LNCaP clone FGC (cell line): ENCODE results near the gene SIRT7.

Experiments used
- DNase-seq: peaks from one replicate; pipeline ENCODE4 v3.0.0-alpha.2; 2011; ENCODE audit warnings: low read depth
- H3K4me3 ChIP-seq: 2 replicates; pipeline ENCODE4 v1.5.1; 2011; ENCODE audit warnings: mild to moderate bottlenecking, low read depth, low read length, control low read depth
- TF ChIP-seq, protein P1 (sequence below): IDR thresholded peaks from 2 replicates; pipeline ENCODE4 v1.5.1; 2012; ENCODE audit warnings: mild to moderate bottlenecking; ENCODE audit not compliant: control insufficient read depth, insufficient read depth; ENCODE audit errors: extremely low read depth

SIRT7 gene

GRCh38 chr17:81891303-81891552, 26.7 kb downstream of the SIRT7 start:
- H3K4me3 ChIP-seq, result peak overlapping the region; percentile 98
- no peak for DNase-seq
- TF ChIP-seq, protein P1, sequence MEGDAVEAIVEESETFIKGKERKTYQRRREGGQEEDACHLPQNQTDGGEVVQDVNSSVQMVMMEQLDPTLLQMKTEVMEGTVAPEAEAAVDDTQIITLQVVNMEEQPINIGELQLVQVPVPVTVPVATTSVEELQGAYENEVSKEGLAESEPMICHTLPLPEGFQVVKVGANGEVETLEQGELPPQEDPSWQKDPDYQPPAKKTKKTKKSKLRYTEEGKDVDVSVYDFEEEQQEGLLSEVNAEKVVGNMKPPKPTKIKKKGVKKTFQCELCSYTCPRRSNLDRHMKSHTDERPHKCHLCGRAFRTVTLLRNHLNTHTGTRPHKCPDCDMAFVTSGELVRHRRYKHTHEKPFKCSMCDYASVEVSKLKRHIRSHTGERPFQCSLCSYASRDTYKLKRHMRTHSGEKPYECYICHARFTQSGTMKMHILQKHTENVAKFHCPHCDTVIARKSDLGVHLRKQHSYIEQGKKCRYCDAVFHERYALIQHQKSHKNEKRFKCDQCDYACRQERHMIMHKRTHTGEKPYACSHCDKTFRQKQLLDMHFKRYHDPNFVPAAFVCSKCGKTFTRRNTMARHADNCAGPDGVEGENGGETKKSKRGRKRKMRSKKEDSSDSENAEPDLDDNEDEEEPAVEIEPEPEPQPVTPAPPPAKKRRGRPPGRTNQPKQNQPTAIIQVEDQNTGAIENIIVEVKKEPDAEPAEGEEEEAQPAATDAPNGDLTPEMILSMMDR, result no peak

- DNase-seq, result no peak
- TF ChIP-seq, protein P1, result no peak
- H3K4me3 ChIP-seq, result peak overlapping the region; percentile 98
Observed at GRCh38 chr17:81890447-81891302, 27.3 kb downstream of the SIRT7 start.

DNA sequence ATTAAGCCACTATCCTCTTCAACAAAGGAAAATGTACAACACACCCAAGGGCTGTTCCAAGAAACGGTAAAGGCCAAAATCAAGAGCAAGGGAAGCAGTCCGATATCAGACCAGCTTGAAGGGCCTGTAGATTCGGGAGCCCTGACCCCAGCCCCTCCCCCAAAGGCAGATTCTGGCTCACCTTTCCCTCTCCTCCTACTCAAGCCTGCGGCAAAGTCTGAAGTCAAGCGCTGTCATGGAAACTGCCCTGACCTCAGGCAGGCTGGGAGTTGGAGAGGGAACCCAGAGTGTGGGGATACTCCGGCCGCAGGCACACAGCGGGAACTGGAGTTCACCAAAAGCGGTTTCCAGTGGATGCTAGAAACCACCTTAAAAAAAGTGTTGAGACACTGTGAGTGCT, 28.4 kb downstream of the SIRT7 start:
- peak overlapping the region; percentile 98 for H3K4me3 ChIP-seq
- DNase-seq, result no peak
- TF ChIP-seq, protein P1, result no peak

DNA sequence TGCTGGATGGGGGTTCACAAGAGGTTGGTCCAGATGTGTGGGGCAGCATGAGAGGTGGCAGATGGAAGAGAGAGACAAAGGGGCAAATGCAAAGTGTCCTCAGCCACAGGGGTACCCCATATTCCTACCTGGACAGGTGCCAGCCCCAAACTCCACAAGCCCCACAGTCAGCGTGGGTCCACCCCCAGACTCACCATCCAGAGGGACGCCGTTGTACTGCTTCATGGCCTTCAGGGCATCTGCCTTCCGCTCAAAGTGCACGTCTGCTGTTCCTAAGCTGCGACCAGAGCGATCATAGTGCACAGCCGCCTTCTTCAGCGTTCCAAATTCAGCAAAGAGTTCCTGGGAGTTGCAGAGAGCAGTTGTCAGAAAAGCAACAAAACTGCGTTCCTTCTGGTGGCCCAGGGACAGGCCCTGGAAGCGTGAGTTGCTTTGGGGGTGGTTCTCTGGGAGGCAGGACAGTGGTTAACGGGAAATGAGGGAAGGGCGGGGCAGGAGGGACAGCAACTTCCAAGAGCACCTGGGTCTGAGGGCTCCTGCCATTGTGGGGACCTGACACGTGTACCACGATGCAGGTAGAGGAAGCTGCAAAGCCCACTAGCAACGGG, 28.9 kb downstream of the SIRT7 start:
- TF ChIP-seq, protein P1, result no peak
- H3K4me3 ChIP-seq, result no peak overlapping the region

DNA sequence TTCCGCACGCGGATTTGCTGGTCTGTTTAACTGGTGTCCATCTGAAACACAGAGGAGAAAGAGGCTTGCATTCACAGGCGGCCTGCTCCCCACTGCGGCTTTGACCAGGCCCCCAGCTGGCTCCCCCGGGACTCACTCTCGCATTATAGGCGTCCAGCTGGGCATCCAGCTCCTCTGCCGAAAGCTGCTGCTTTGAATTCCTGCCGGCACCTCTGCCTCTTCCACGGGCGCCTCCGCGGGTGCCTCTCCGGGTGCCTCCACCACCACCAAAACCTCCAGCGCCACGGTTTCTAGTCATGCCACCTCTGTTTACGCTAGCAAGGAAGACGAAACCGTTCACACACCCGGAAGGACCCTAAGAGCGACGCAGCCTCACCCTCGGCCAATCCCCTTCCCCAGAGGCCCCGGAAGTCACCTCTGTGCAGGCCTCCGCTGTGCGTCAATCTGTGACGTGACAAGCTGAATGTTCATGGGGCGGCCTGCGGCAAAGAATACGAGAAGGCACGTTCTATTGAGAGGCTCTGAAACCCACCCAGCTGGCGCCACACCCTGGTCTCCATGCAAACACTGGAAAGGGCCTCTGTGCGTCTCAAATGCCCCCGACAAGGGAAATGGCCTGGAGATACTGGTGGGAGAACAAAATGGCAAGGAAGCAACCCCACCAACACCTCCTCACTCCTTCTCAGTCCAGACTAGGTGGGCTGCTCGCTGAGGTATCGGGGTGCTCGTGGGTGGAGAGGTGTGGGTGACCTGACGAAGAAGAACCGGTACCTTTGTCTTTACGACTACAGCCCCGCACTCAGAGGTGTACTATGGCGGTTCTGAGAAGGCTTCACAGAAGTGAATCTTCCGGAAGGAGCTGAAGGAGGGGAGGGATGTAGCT, 29.6 kb downstream of the SIRT7 start:
- TF ChIP-seq, protein P1, result no peak
- no peak for DNase-seq
- no peak overlapping the region for H3K4me3 ChIP-seq

More for the DNA sequence above, 28.9 kb downstream of the SIRT7 start:
- no peak for DNase-seq

- no peak for DNase-seq
- TF ChIP-seq, protein P1, result no peak
- H3K4me3 ChIP-seq, result no peak overlapping the region
Observed at GRCh38 chr17:81885869-81886548, 32.0 kb downstream of the SIRT7 start.
